Pancreas (tissue), 10 donors: ENCODE measurements around the gene SPATS2. TPM values are rescaled to one million over a fixed set of nuclear protein-coding genes. Genes with fewer than 3 reads are reported as not detected.

ENCODE experiments used
- ATAC-seq, 4 donors: fragments of 200-7000 bp; cut with Tn5 transposase; one replicate each; pipeline versions ENCODE4 v1.8.0 to v1.9.1; 2020; ENCODE audit warnings: mild to moderate bottlenecking in 4 of 4, moderate library complexity in 4 of 4
- DNase-seq, 6 donors: peaks; one replicate each; pipeline ENCODE4 v3.0.0-alpha.2; 2020
- FAIRE-seq: peaks from 2 replicates; lab custom pipeline; 2012; peaks lifted over from hg19 to GRCh38; lab: Jason Lieb, UNC
- H3K27ac ChIP-seq, 4 donors: fragments of 200-600 bp; sonication (generic); 1 replicate in 3 of 4; 2 replicates in 1 of 4; pipeline versions ENCODE4 v1.5.0 to v1.8.0; 2020
- H3K27me3 ChIP-seq, 4 donors: fragments of 200-600 bp; one replicate each; pipeline ENCODE4 v1.8.0; 2021
- H3K36me3 ChIP-seq, 3 donors: fragments of 200-600 bp; sonication (generic) in 1 of 3; one replicate each; pipeline versions ENCODE4 v1.5.0 to v1.8.0; 2020 to 2021
- H3K4me1 ChIP-seq, 3 donors: fragments of 200-600 bp; one replicate each; pipeline ENCODE4 v1.8.0; 2021
- H3K4me3 ChIP-seq, 4 donors: fragments of 200-600 bp; sonication (generic) in 2 of 4; one replicate each; pipeline versions ENCODE4 v1.5.0 to v1.8.0; 2020 to 2021
- H3K9me3 ChIP-seq, 4 donors: fragments of 200-600 bp; one replicate each; pipeline ENCODE4 v1.8.0; 2021
- WGBS, 2 donors: extraction: QIAGEN DNeasy Blood & Tissue Kit; methylation state at CpG; one replicate each; pipeline ENCODE4 v1.1.7; 2013; 5-methylcytosine and 5-hydroxymethylcytosine counted together
- intact Hi-C, 3 donors: fragments of 100-400 bp; cut with DNase I; formaldehyde crosslinking; loops; one replicate each; pipeline versions ENCODE4 v1.11.1 to v1.14.2; 2022
- polyA plus RNA-seq, 2 donors: library from polyadenylated mRNA; stranded (reverse); fragments of 200-250 nt; gene quantifications; one replicate each; pipeline ENCODE4 v1.2.3, GENCODE V29; 2013
- total RNA-seq, 6 donors: library from RNA; stranded (reverse); fragmentation: NEBNext Ultra II Directional in 4 of 6; extraction: Animal tissue kit (Norgen Biotek cat#: 25700) in 4 of 6; gene quantifications; one replicate each; pipeline versions ENCODE4 v1.2.1 to v1.2.4, GENCODE V29; 2021 to 2023
- TF ChIP-seq, protein P1 (sequence below), 4 donors: fragments of 200-600 bp; sonication (generic) in 3 of 4; IDR thresholded peaks; one replicate each; pipeline versions ENCODE4 v1.5.0 to v1.8.0; 2021; ENCODE audit warnings: antibody characterized with exemption in 4 of 4
- donor health status: healthy with polysubstance abuse.
- donor health status: DM: no; HTN: no; CAD: no; lungs with moderate emphysema.
- donor health status: DM: no; HTN: no; CAD: no.
- donor health status: control.
- donor health status: control.
- donor health status: Bipolar disorder and iron deficiency.
- donor health status: DM: yes; HTN: yes; CAD: no.
- donor health status: DM: no; HTN: no; CAD: no.
- donor health status: DM: no; HTN: no; CAD: no.
- donor health status: DM: yes; HTN: yes; CAD: no.

SPATS2 gene
- total and polyA plus RNA-seq, 8 donors = 7.2 to 12.5 (median 9.4) TPM

GRCh38 chr12:49397000-49397399 is 29.7 kb downstream of the SPATS2 start:
- intact Hi-C loops = no loop called here
- DNase-seq (no peak), FAIRE-seq (no peak), ATAC-seq (no peak)
- no peaks in the 10 kb centered on the region for H3K27me3 ChIP-seq
- H3K9me3 ChIP-seq = no peaks in the 10 kb centered on the region
- H3K36me3 ChIP-seq = no peaks in the 10 kb centered on the region
- no peak overlapping the region for H3K27ac ChIP-seq
- H3K4me3 ChIP-seq = no peak overlapping the region
- TF ChIP-seq, protein P1, sequence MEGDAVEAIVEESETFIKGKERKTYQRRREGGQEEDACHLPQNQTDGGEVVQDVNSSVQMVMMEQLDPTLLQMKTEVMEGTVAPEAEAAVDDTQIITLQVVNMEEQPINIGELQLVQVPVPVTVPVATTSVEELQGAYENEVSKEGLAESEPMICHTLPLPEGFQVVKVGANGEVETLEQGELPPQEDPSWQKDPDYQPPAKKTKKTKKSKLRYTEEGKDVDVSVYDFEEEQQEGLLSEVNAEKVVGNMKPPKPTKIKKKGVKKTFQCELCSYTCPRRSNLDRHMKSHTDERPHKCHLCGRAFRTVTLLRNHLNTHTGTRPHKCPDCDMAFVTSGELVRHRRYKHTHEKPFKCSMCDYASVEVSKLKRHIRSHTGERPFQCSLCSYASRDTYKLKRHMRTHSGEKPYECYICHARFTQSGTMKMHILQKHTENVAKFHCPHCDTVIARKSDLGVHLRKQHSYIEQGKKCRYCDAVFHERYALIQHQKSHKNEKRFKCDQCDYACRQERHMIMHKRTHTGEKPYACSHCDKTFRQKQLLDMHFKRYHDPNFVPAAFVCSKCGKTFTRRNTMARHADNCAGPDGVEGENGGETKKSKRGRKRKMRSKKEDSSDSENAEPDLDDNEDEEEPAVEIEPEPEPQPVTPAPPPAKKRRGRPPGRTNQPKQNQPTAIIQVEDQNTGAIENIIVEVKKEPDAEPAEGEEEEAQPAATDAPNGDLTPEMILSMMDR (IDR thresholded peaks at IDR 0.05) = no peak
- 95 to 96% methylated on average over 1 of the region's 1 CpG for WGBS, 2 donors
- peaks cover 0 to 4% (median 0%) of the 10 kb centered on the region in 3 donors for H3K4me1 ChIP-seq

DNA sequence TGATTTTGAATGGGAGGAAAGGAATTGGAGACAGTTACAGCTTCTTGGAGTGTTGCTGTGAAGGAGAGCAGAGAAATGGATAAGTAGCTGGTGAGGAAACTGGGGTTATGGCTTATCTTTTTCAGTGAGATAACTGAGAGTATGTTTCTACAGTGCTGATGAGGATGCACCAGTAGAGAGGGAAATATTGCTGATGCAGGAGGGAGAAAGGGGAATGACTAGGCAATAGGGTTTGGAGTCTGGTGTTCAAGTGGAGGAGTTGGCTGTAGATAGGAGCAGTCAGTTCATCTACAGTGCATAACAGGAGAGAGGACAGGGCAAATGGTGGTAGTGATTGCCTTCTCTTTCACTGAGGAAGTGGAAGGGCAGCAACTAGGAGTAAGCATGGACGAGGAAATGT is 33.0 kb downstream of the SPATS2 start:
- Histone ChIP-seq H3K4me1 (peaks cover 0 to 7% (median 0%) of the 10 kb centered on the region in 3 donors), H3K27ac (no peak overlapping the region), H3K36me3 (no peaks in the 10 kb centered on the region), H3K4me3 (no peak overlapping the region), H3K9me3 (no peaks in the 10 kb centered on the region), H3K27me3 (no peaks in the 10 kb centered on the region)
- ATAC-seq (no peak), FAIRE-seq (no peak), DNase-seq (no peak)
- intact Hi-C loops = no loop called here
- TF ChIP-seq, protein P1 (IDR thresholded peaks at IDR 0.05) = no peak
- 84 to 96% methylated on average over 1 of the region's 1 CpG for WGBS, 2 donors

DNA sequence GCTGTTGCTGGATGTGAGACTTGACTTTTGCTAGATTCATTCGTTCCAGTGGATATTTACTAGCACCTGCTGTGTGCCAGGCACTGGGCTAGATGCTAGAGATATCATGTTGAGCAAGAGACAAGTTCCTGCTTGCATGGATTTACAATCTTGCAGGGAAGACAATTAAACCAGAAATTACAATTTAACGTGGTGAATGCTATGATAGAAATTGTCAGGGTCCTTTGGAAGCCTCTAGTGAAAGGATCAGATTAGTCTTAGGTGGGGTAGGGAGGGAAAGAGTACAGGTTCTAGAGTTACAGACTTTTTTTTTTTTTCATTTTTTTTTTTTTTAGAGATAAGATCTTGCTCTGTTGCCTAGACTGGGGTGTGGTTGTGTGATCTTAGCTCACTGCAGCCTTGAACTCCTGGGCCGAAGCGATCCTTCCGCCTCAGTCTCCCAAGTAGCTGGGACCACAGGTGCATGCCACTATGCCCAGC is 36.7 kb downstream of the SPATS2 start:
- TF ChIP-seq, protein P1 (IDR thresholded peaks at IDR 0.05) = no peak
- ATAC-seq (no peak), DNase-seq (no peak), FAIRE-seq (no peak)
- no peaks in the 10 kb centered on the region for H3K36me3 ChIP-seq
- no peaks in the 10 kb centered on the region for H3K27me3 ChIP-seq
- WGBS, 2 donors = 75% methylated on average over 5 of the region's 5 CpGs
- peaks cover 0 to 7% (median 0%) of the 10 kb centered on the region in 3 donors for H3K4me1 ChIP-seq
- H3K9me3 ChIP-seq = no peaks in the 10 kb centered on the region
- no peak overlapping the region for H3K27ac ChIP-seq
- intact Hi-C loops = no loop called here
- no peak overlapping the region for H3K4me3 ChIP-seq

DNA sequence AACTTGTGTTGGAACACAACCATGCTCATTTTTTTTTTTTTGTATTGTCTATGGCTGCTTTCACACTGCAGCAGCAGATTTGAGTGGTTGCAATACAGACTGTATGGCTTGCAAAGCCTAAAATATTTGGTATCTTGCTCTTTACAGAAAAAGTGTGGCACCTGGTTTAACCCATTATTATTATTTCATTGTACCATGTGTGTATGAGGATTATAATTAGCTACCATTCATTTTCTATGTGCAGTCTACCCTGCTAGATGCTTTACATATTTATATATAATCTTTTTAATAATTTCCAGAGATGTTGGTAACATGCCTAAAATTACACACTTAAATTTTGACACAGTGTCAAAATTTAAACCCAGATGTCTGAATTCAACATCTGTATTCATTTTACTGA is 37.7 kb downstream of the SPATS2 start:
- no peaks in the 10 kb centered on the region for H3K27me3 ChIP-seq
- no peak for ATAC-seq
- FAIRE-seq = no peak
- H3K4me1 ChIP-seq = peaks cover 0 to 7% (median 0%) of the 10 kb centered on the region in 3 donors
- no peaks in the 10 kb centered on the region for H3K9me3 ChIP-seq
- H3K27ac ChIP-seq = no peak overlapping the region
- DNase-seq = no peak
- no peaks in the 10 kb centered on the region for H3K36me3 ChIP-seq
- H3K4me3 ChIP-seq = no peak overlapping the region
- TF ChIP-seq, protein P1 (IDR thresholded peaks at IDR 0.05) = no peak
- intact Hi-C loops = no loop called here

- TF ChIP-seq, protein P1 (IDR thresholded peaks at IDR 0.05) = no peak
- 95 to 96% methylated on average over 1 of the region's 1 CpG for WGBS, 2 donors
- Histone ChIP-seq H3K4me3 (no peak overlapping the region), H3K27me3 (no peaks in the 10 kb centered on the region), H3K4me1 (no peaks in the 10 kb centered on the region), H3K9me3 (no peaks in the 10 kb centered on the region), H3K27ac (no peak overlapping the region), H3K36me3 (no peaks in the 10 kb centered on the region)
- intact Hi-C loops = no loop called here
- no peak for DNase-seq
- ATAC-seq = no peak
- FAIRE-seq = no peak
Measured at GRCh38 chr12:49410818-49411217, 43.6 kb downstream of the SPATS2 start.
